WTC11 (cell line): ENCODE results near the gene PHF10. TPM values are rescaled to one million over a fixed set of nuclear protein-coding genes. Genes with fewer than 3 reads are reported as not detected.
A peak's percentile ranks its signal among the peaks of the same experiment; 100 is the strongest.

Experiments
- ATAC-seq: fragments of 200-7000 bp; cut with Tn5 transposase; 2 replicates; pipeline ENCODE4 v1.10.0; 2021; ENCODE audit warnings: mild to moderate bottlenecking, moderate library complexity
- CTCF ChIA-PET: fragments of 300-600 bp; sonication (Branson Sonifier 250); formaldehyde crosslinking; loops from one replicate; lab custom pipeline; 2021; ENCODE audit warnings: antibody characterized with exemption; lab: Charles Lee
- POLR2A ChIA-PET: fragments of 350-600 bp; sonication (Branson Sonifier 250); formaldehyde crosslinking; loops from one replicate; lab custom pipeline; 2021; ENCODE audit warnings: antibody characterized with exemption; lab: Charles Lee
- DNase-seq: peaks from one replicate; pipeline ENCODE4 v3.0.0; 2021; ENCODE audit warnings: low spot score
- H3K27ac Mint-ChIP-seq: 2 replicates; pipeline ENCODE4 v1.8.0; 2021; ENCODE audit warnings: mixed read lengths
- H3K27me3 Mint-ChIP-seq: 2 replicates; pipeline ENCODE4 v1.8.0; 2021; ENCODE audit warnings: low read depth, mild to moderate bottlenecking, moderate library complexity, mixed read lengths
- H3K36me3 Mint-ChIP-seq: 2 replicates; pipeline ENCODE4 v1.8.0; 2021; ENCODE audit warnings: mixed read lengths
- H3K4me1 Mint-ChIP-seq: 2 replicates; pipeline ENCODE4 v1.8.0; 2022; ENCODE audit warnings: mixed read lengths
- H3K4me3 Mint-ChIP-seq: 2 replicates; pipeline ENCODE4 v1.8.0; 2021; ENCODE audit warnings: mild to moderate bottlenecking, moderate library complexity, mixed read lengths
- H3K9me3 Mint-ChIP-seq: 2 replicates; pipeline ENCODE4 v1.8.0; 2021; ENCODE audit warnings: mixed read lengths
- AFF4 ChIP-seq: sonication (generic); formaldehyde crosslinking; IDR thresholded peaks from 2 replicates; pipeline ENCODE4 v1.8.1; 2023; ENCODE audit warnings: mild to moderate bottlenecking, missing genetic modification reagents, borderline replicate concordance
- AR ChIP-seq: fragments of 250-450 bp; sonication (Bioruptor Pico); IDR thresholded peaks from 2 replicates; pipeline ENCODE4 v1.9.0; 2021; ENCODE audit warnings: mild to moderate bottlenecking
- E2F1 ChIP-seq: sonication (generic); formaldehyde crosslinking; IDR thresholded peaks from 2 replicates; pipeline ENCODE4 v1.8.0; 2022; ENCODE audit warnings: mild to moderate bottlenecking, missing genetic modification reagents
- E2F5 ChIP-seq: sonication (generic); formaldehyde crosslinking; IDR thresholded peaks from 2 replicates; pipeline ENCODE4 v1.8.1; 2022; ENCODE audit warnings: mild to moderate bottlenecking, moderate library complexity, missing genetic modification reagents
- ETV6 ChIP-seq: sonication (generic); formaldehyde crosslinking; IDR thresholded peaks from 2 replicates; pipeline ENCODE4 v1.8.1; 2022; ENCODE audit warnings: mild to moderate bottlenecking, missing genetic modification reagents
- FOXP1 ChIP-seq: sonication (generic); formaldehyde crosslinking; IDR thresholded peaks from 2 replicates; pipeline ENCODE4 v1.8.0; 2022; ENCODE audit warnings: missing genetic modification reagents, mild to moderate bottlenecking, moderate library complexity, borderline replicate concordance
- GRHL2 ChIP-seq: fragments of 250-450 bp; sonication (Bioruptor Pico); IDR thresholded peaks from 2 replicates; pipeline ENCODE4 v1.8.0; 2022; ENCODE audit warnings: mild to moderate bottlenecking, moderate library complexity; ENCODE audit not compliant: insufficient replicate concordance, severe bottlenecking
- HMGA2 ChIP-seq: fragments of 250-450 bp; sonication (Bioruptor Pico); IDR thresholded peaks from 2 replicates; pipeline ENCODE4 v1.4.0; 2021; ENCODE audit warnings: mild to moderate bottlenecking, moderate library complexity
- NR1H2 ChIP-seq: sonication (generic); formaldehyde crosslinking; IDR thresholded peaks from 2 replicates; pipeline ENCODE4 v1.9.0; 2021; ENCODE audit warnings: mild to moderate bottlenecking, moderate library complexity, missing genetic modification reagents
- PRRX2 ChIP-seq: fragments of 250-450 bp; sonication (Bioruptor Pico); IDR thresholded peaks from 2 replicates; pipeline ENCODE4 v1.8.0; 2021; ENCODE audit warnings: mild to moderate bottlenecking
- SMAD4 ChIP-seq: sonication (generic); formaldehyde crosslinking; IDR thresholded peaks from 2 replicates; pipeline ENCODE4 v1.8.0; 2022; ENCODE audit warnings: mild to moderate bottlenecking, missing genetic modification reagents
- USF2 ChIP-seq: sonication (generic); formaldehyde crosslinking; IDR thresholded peaks from 2 replicates; pipeline ENCODE4 v1.8.1; 2023; ENCODE audit warnings: mild to moderate bottlenecking, missing genetic modification reagents, moderate library complexity
- ZBTB21 ChIP-seq: sonication (generic); formaldehyde crosslinking; IDR thresholded peaks from 2 replicates; pipeline ENCODE4 v1.8.1; 2023; ENCODE audit warnings: mild to moderate bottlenecking, missing genetic modification reagents, borderline replicate concordance
- ZNF219 ChIP-seq: sonication (generic); formaldehyde crosslinking; IDR thresholded peaks from 2 replicates; pipeline ENCODE4 v1.8.0; 2023; ENCODE audit warnings: missing genetic modification reagents, mild to moderate bottlenecking, borderline replicate concordance
- ZNF396 ChIP-seq: fragments of 250-450 bp; sonication (Bioruptor Pico); IDR thresholded peaks from 2 replicates; pipeline ENCODE4 v1.8.0; 2021; ENCODE audit warnings: mild to moderate bottlenecking, moderate library complexity, borderline replicate concordance
- ZNF532 ChIP-seq: fragments of 250-450 bp; sonication (Bioruptor Pico); IDR thresholded peaks from 2 replicates; pipeline ENCODE4 v1.9.0; 2021; ENCODE audit warnings: mild to moderate bottlenecking, borderline replicate concordance
- total RNA-seq: library from RNA; stranded (reverse); gene quantifications from 3 replicates; pipeline ENCODE4 v1.2.3, GENCODE V29; 2021

Gene PHF10
- total RNA-seq, 1 experiment from 2014 or later: 39.3 TPM

GRCh38 chr6:169724494-169725124 is at the start of gene PHF10 (continued):
- no peak for TF ChIP-seq ZNF532
- no peak; the same call in 1 of the 2 replicates for TF ChIP-seq ZBTB21 (CRISPR knock-in tag)
- TF ChIP-seq AFF4 (CRISPR knock-in tag): no peak
- no peak for TF ChIP-seq NR1H2 (CRISPR knock-in tag)
- no peak for TF ChIP-seq PRRX2 (CRISPR knock-in tag)
- TF ChIP-seq ETV6: peak; percentile 78
- no peak for TF ChIP-seq GRHL2
- TF ChIP-seq FOXP1 (CRISPR knock-in tag): peak; percentile 87
- TF ChIP-seq ZNF396 (CRISPR knock-in tag): no peak
- 0 out of 2 replicates have a peak, but pooled peaks have one; percentile 23 for TF ChIP-seq E2F5 (CRISPR knock-in tag)
- TF ChIP-seq SMAD4 (CRISPR knock-in tag): no peak

GRCh38 chr6:169766921-169767736 is 42.8 kb upstream of the PHF10 start:
- H3K36me3 Mint-ChIP-seq: peaks cover 13% of the 10 kb centered on the region
- 0 out of 2 replicates have a peak overlapping the region, but pooled peaks have one; percentile 12 for H3K27ac Mint-ChIP-seq
- no peak for ATAC-seq
- ChIA-PET POLR2A (no interaction called here), CTCF (no interaction called here)
- H3K4me1 Mint-ChIP-seq: peaks cover 8% of the 10 kb centered on the region
- H3K27me3 Mint-ChIP-seq: no peaks in the 10 kb centered on the region
- no peak for DNase-seq
- no peaks in the 10 kb centered on the region for H3K9me3 Mint-ChIP-seq
- no peak overlapping the region for H3K4me3 Mint-ChIP-seq
- TF ChIP-seq AFF4 (CRISPR knock-in tag) (no peak), ZNF219 (CRISPR knock-in tag) (no peak), USF2 (CRISPR knock-in tag) (no peak), AR (CRISPR knock-in tag) (no peak), HMGA2 (CRISPR knock-in tag) (no peak), E2F1 (CRISPR knock-in tag) (no peak)
